H9 (cell line): ENCODE results near the gene OR52J3. TPM values are rescaled to one million over a fixed set of nuclear protein-coding genes. Genes with fewer than 3 reads are reported as not detected.

ENCODE experiments used
- DNase-seq: peaks from one replicate; pipeline ENCODE4 v3.0.0-alpha.2; 2017
- H2AFZ ChIP-seq: one replicate; pipeline ENCODE4 v1.6.1; 2013; ENCODE audit warnings: mild to moderate bottlenecking, low read length, control low read depth, moderate library complexity
- H2AK5ac ChIP-seq: 2 replicates; pipeline ENCODE4 v1.6.1; 2013; ENCODE audit warnings: low read length, control low read depth, mixed read lengths; ENCODE audit not compliant: insufficient read length
- H2BK120ac ChIP-seq: one replicate; pipeline ENCODE4 v1.6.1; 2013; ENCODE audit warnings: low read depth, mild to moderate bottlenecking, low read length, control low read depth, inconsistent platforms; ENCODE audit not compliant: poor library complexity, severe bottlenecking
- H2BK12ac ChIP-seq: 2 replicates; pipeline ENCODE4 v1.6.1; 2013; ENCODE audit warnings: low read length, control low read depth, mixed read lengths, low read depth; ENCODE audit not compliant: insufficient read length
- H2BK15ac ChIP-seq: 2 replicates; pipeline ENCODE4 v1.6.1; 2013; ENCODE audit warnings: low read depth, low read length, control low read depth
- H2BK20ac ChIP-seq: one replicate; pipeline ENCODE4 v1.6.1; 2013; ENCODE audit warnings: low read depth, mild to moderate bottlenecking, low read length, control low read depth, inconsistent platforms; ENCODE audit not compliant: poor library complexity, severe bottlenecking
- H2BK5ac ChIP-seq: 2 replicates; pipeline ENCODE4 v1.6.1; 2013; ENCODE audit warnings: low read length, control low read depth, mixed read lengths; ENCODE audit not compliant: insufficient read length
- H3K14ac ChIP-seq: 2 replicates; pipeline ENCODE4 v1.6.1; 2013; ENCODE audit warnings: low read length, control low read depth; ENCODE audit not compliant: insufficient read depth
- H3K18ac ChIP-seq: 2 replicates; pipeline ENCODE4 v1.6.1; 2013; ENCODE audit warnings: low read depth, mild to moderate bottlenecking, mixed read lengths, low read length, control low read depth; ENCODE audit not compliant: insufficient read length
- H3K23ac ChIP-seq: 2 replicates; pipeline ENCODE4 v1.6.1; 2013; ENCODE audit warnings: low read length, control low read depth, mixed read lengths, low read depth; ENCODE audit not compliant: insufficient read length
- H3K23me2 ChIP-seq: 2 replicates; pipeline ENCODE4 v1.6.1; 2013; ENCODE audit warnings: low read depth, mild to moderate bottlenecking, mixed read lengths, low read length, control low read depth; ENCODE audit not compliant: insufficient read length, poor library complexity, severe bottlenecking
- H3K27ac ChIP-seq: 2 replicates; pipeline ENCODE4 v1.5.1; 2013; ENCODE audit warnings: low read length, control low read depth, mixed read lengths, low read depth; ENCODE audit not compliant: insufficient read length
- H3K27me3 ChIP-seq: 2 replicates; pipeline ENCODE4 v1.6.1; 2013; ENCODE audit warnings: low read length, control low read depth, inconsistent platforms; ENCODE audit not compliant: insufficient read depth
- H3K4ac ChIP-seq: 2 replicates; pipeline ENCODE4 v1.6.1; 2013; ENCODE audit warnings: low read depth, mild to moderate bottlenecking, control low read depth, inconsistent platforms, low read length, moderate library complexity
- H3K4me1 ChIP-seq: 2 replicates; pipeline ENCODE4 v1.6.1; 2013; ENCODE audit warnings: low read length, control low read depth, inconsistent platforms; ENCODE audit not compliant: insufficient read depth
- H3K4me2 ChIP-seq: 2 replicates; pipeline ENCODE4 v1.6.1; 2013; ENCODE audit warnings: low read length, control low read depth, mixed read lengths; ENCODE audit not compliant: insufficient read length, insufficient read depth
- H3K56ac ChIP-seq: 2 replicates; pipeline ENCODE4 v1.6.1; 2013; ENCODE audit warnings: low read depth, mild to moderate bottlenecking, mixed read lengths, low read length, control low read depth; ENCODE audit not compliant: insufficient read length
- H3K79me1 ChIP-seq: 2 replicates; pipeline ENCODE4 v1.6.1; 2013; ENCODE audit warnings: low read depth, mild to moderate bottlenecking, moderate library complexity, low read length, control low read depth, inconsistent platforms; ENCODE audit not compliant: insufficient read depth, poor library complexity, severe bottlenecking
- H3K79me2 ChIP-seq: 2 replicates; pipeline ENCODE4 v1.6.1; 2013; ENCODE audit warnings: low read length, control low read depth, inconsistent platforms; ENCODE audit not compliant: insufficient read depth
- H3K9ac ChIP-seq: 2 replicates; pipeline ENCODE4 v1.6.1; 2013; ENCODE audit warnings: low read length, control low read depth, mixed read lengths; ENCODE audit not compliant: insufficient read length; ENCODE audit errors: extremely low read depth
- H3K9me3 ChIP-seq: one replicate; pipeline ENCODE4 v1.6.1; 2013; ENCODE audit warnings: low read depth, low read length, inconsistent platforms; ENCODE audit not compliant: control insufficient read depth
- H3T11ph ChIP-seq: one replicate; pipeline ENCODE4 v1.6.1; 2013; ENCODE audit warnings: mild to moderate bottlenecking, low read length, control low read depth, inconsistent platforms
- H4K20me1 ChIP-seq: one replicate; pipeline ENCODE4 v1.6.1; 2013; ENCODE audit not compliant: control insufficient read depth, insufficient read length, insufficient read depth
- H4K5ac ChIP-seq: 2 replicates; pipeline ENCODE4 v1.6.1; 2013; ENCODE audit warnings: low read depth, mild to moderate bottlenecking, mixed read lengths, low read length, control low read depth; ENCODE audit not compliant: insufficient read length
- H4K8ac ChIP-seq: replicated peaks from 2 replicates; pipeline ENCODE4 v1.6.1; 2013; ENCODE audit warnings: low read length, control low read depth, mixed read lengths, low read depth; ENCODE audit not compliant: insufficient read length
- H4K91ac ChIP-seq: 2 replicates; pipeline ENCODE4 v1.6.1; 2013; ENCODE audit warnings: low read depth, mild to moderate bottlenecking, moderate library complexity, mixed read lengths, low read length, control low read depth; ENCODE audit not compliant: insufficient read length
- H3K27ac Mint-ChIP-seq, 3 experiments: 2 replicates in 2 of 3; 3 replicates in 1 of 3; pipeline ENCODE4 v1.8.0; 2020 to 2021; ENCODE audit warnings: mixed read lengths in 3 of 3, mild to moderate bottlenecking in 1 of 3, moderate library complexity in 1 of 3
- H3K27me3 Mint-ChIP-seq: 2 replicates; pipeline ENCODE4 v1.8.0; 2021; ENCODE audit warnings: low read depth, mild to moderate bottlenecking, moderate library complexity, mixed read lengths
- H3K36me3 Mint-ChIP-seq, 3 experiments: 2 replicates in 2 of 3; 3 replicates in 1 of 3; pipeline ENCODE4 v1.8.0; 2020 to 2021; ENCODE audit warnings: low read depth in 3 of 3, mixed read lengths in 3 of 3; ENCODE audit not compliant: insufficient read depth in 1 of 3
- H3K4me1 Mint-ChIP-seq, 2 experiments: 2 replicates each; pipeline ENCODE4 v1.8.0; 2020; ENCODE audit warnings: mixed read lengths in 2 of 2
- H3K4me3 Mint-ChIP-seq, 2 experiments: 2 replicates in 1 of 2; 3 replicates in 1 of 2; pipeline ENCODE4 v1.8.0; 2020 to 2021; ENCODE audit warnings: mild to moderate bottlenecking in 2 of 2, mixed read lengths in 2 of 2, moderate library complexity in 1 of 2
- H3K9me3 Mint-ChIP-seq, 2 experiments: 2 replicates in 1 of 2; 3 replicates in 1 of 2; pipeline ENCODE4 v1.8.0; 2020; ENCODE audit warnings: mild to moderate bottlenecking in 2 of 2, mixed read lengths in 2 of 2, moderate library complexity in 1 of 2
- WGBS: extraction: QIAGEN DNeasy Blood & Tissue Kit; methylation state at CpG from one replicate; pipeline ENCODE4 v1.1.7; 2013; ENCODE audit warnings: missing lambda C conversion rate, low lambda C conversion rate, mixed read lengths; ENCODE audit not compliant: insufficient read length; ENCODE audit errors: extremely low coverage; 5-methylcytosine and 5-hydroxymethylcytosine counted together
- total RNA-seq: library from RNA; stranded (reverse); gene quantifications from 2 replicates; pipeline ENCODE4 v1.2.1, GENCODE V29; 2021
- TF ChIP-seq, protein P1 (sequence below): fragments of 200-600 bp; sonication (generic); conservative IDR thresholded peaks from 3 replicates; pipeline ENCODE4 v1.8.0; 2021; ENCODE audit warnings: antibody characterized with exemption, mild to moderate bottlenecking

Gene OR52J3
- total RNA-seq, 1 experiment from 2014 or later, result not detected

DNA sequence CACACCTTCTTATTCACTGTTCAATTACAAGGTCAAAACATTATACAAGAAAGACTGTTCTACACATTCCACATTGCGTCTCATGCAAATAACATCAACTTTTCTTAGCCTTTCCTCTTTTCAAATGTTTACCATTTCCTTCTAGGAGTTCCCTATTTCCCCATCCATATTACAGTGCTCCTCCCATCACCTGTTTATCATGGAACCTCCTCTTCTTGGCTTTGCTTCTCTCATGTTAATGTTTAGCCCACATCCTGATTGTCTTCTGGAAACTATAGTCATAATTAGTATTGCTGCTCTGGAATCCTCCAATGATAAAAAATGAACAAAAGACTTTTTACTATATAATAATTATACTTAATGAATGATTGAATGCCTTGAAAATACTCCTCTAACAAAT is 44.3 kb downstream of the OR52J3 start:
- Histone ChIP-seq H2BK20ac (no peak overlapping the region), H3K79me1 (no peaks in the 10 kb centered on the region), H3K4me2 (no peak overlapping the region), H4K5ac (no peak overlapping the region), H3K27ac (no peak overlapping the region), H2AK5ac (no peak overlapping the region), H2BK12ac (no peak overlapping the region), H4K20me1 (no peaks in the 10 kb centered on the region), H3K18ac (no peak overlapping the region), H2BK120ac (no peak overlapping the region), H2BK5ac (no peak overlapping the region), H3K9me3 (no peaks in the 10 kb centered on the region), H4K8ac (no peak overlapping the region), H3K27me3 (no peaks in the 10 kb centered on the region), H3K79me2 (no peaks in the 10 kb centered on the region), H2AFZ (no peak overlapping the region), H3K9ac (no peak overlapping the region), H3K4me1 (no peaks in the 10 kb centered on the region), H3K23ac (no peak overlapping the region), H3K14ac (no peak overlapping the region), H3K56ac (no peak overlapping the region), H3T11ph (no peak overlapping the region), H4K91ac (no peak overlapping the region), H3K23me2 (no peaks in the 10 kb centered on the region), H2BK15ac (no peak overlapping the region), H3K4ac (no peak overlapping the region)
- Mint-ChIP-seq H3K36me3 (no peaks in the 10 kb centered on the region), H3K9me3 (no peaks in the 10 kb centered on the region), H3K27ac (no peak overlapping the region), H3K4me1 (peaks cover 2 to 7% of the 10 kb centered on the region in 2 experiments; a peak in 3 of 4 replicates), H3K27me3 (no peaks in the 10 kb centered on the region), H3K4me3 (no peak overlapping the region)
- DNase-seq, result no peak
- no CpG with 5 or more reads among the region's 1 CpG for WGBS
- TF ChIP-seq, protein P1, sequence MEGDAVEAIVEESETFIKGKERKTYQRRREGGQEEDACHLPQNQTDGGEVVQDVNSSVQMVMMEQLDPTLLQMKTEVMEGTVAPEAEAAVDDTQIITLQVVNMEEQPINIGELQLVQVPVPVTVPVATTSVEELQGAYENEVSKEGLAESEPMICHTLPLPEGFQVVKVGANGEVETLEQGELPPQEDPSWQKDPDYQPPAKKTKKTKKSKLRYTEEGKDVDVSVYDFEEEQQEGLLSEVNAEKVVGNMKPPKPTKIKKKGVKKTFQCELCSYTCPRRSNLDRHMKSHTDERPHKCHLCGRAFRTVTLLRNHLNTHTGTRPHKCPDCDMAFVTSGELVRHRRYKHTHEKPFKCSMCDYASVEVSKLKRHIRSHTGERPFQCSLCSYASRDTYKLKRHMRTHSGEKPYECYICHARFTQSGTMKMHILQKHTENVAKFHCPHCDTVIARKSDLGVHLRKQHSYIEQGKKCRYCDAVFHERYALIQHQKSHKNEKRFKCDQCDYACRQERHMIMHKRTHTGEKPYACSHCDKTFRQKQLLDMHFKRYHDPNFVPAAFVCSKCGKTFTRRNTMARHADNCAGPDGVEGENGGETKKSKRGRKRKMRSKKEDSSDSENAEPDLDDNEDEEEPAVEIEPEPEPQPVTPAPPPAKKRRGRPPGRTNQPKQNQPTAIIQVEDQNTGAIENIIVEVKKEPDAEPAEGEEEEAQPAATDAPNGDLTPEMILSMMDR, result no peak
